GM21717 (cell line): ENCODE results near the gene AVL9.
"Not testable (repeated sequence)": the region's sequence is repeated elsewhere in the genome, so short reads cannot be mapped to it uniquely, and the experiment has no call there.

Experiments
- ATAC-seq: cut with Tn5 transposase; IDR thresholded peaks from one replicate; pipeline ENCODE4 v1.9.1; 2021; ENCODE audit warnings: mild to moderate bottlenecking, moderate library complexity; ENCODE audit not compliant: unreplicated experiment

Gene AVL9

GRCh38 chr7:32494946-32495297 lies 367 bp upstream of the AVL9 start:
- peak; percentile 8 for ATAC-seq

- ATAC-seq: no peak
Measured at GRCh38 chr7:32496052-32496813, 944 bp downstream of the AVL9 start.

- not testable (repeated sequence) for ATAC-seq
Measured at GRCh38 chr7:32499755-32500154, 4.5 kb downstream of the AVL9 start.

GRCh38 chr7:32500216-32500615 lies 4.9 kb downstream of the AVL9 start:
- not testable (repeated sequence) for ATAC-seq

- peak; percentile 65 for ATAC-seq
Measured at GRCh38 chr7:32500922-32501341, 5.6 kb downstream of the AVL9 start.

- no peak for ATAC-seq
Measured at GRCh38 chr7:32501522-32501921, 6.2 kb downstream of the AVL9 start.

GRCh38 chr7:32502728-32503127 lies 7.4 kb downstream of the AVL9 start:
- no peak for ATAC-seq

- ATAC-seq: peak; percentile 78
Measured at GRCh38 chr7:32506266-32507054, 11.2 kb downstream of the AVL9 start.

- no peak for ATAC-seq
Measured at GRCh38 chr7:32507414-32507813, 12.1 kb downstream of the AVL9 start.

GRCh38 chr7:32511791-32512190 lies 16.5 kb downstream of the AVL9 start:
- no peak for ATAC-seq

GRCh38 chr7:32513210-32513609 lies 17.9 kb downstream of the AVL9 start:
- no peak for ATAC-seq

GRCh38 chr7:32515890-32516550 lies 20.7 kb downstream of the AVL9 start:
- peak; percentile 94 for ATAC-seq

GRCh38 chr7:32516551-32517100 lies 21.3 kb downstream of the AVL9 start:
- ATAC-seq: peak; percentile 18

GRCh38 chr7:32518534-32519140 lies 23.3 kb downstream of the AVL9 start:
- ATAC-seq: no peak

- no peak for ATAC-seq
Measured at GRCh38 chr7:32519763-32520162, 24.5 kb downstream of the AVL9 start.

GRCh38 chr7:32522746-32523530 lies 27.6 kb downstream of the AVL9 start:
- no peak for ATAC-seq

- ATAC-seq: no peak
Measured at GRCh38 chr7:32524631-32525030, 29.3 kb downstream of the AVL9 start.

GRCh38 chr7:32525839-32526238 lies 30.6 kb downstream of the AVL9 start:
- ATAC-seq: no peak

GRCh38 chr7:32531402-32531801 lies 36.1 kb downstream of the AVL9 start:
- ATAC-seq: no peak

GRCh38 chr7:32532086-32532485 lies 36.8 kb downstream of the AVL9 start:
- ATAC-seq: no peak
